H9 (cell line): ENCODE data around the gene RNF213. TPM values are rescaled to one million over a fixed set of nuclear protein-coding genes. Genes with fewer than 3 reads are reported as not detected.

Experiments
- DNase-seq: peaks from one replicate; pipeline ENCODE4 v3.0.0-alpha.2; 2017
- H2AFZ ChIP-seq: one replicate; pipeline ENCODE4 v1.6.1; 2013; ENCODE audit warnings: mild to moderate bottlenecking, low read length, control low read depth, moderate library complexity
- H2AK5ac ChIP-seq: 2 replicates; pipeline ENCODE4 v1.6.1; 2013; ENCODE audit warnings: low read length, control low read depth, mixed read lengths; ENCODE audit not compliant: insufficient read length
- H2BK120ac ChIP-seq: one replicate; pipeline ENCODE4 v1.6.1; 2013; ENCODE audit warnings: low read depth, mild to moderate bottlenecking, low read length, control low read depth, inconsistent platforms; ENCODE audit not compliant: poor library complexity, severe bottlenecking
- H2BK12ac ChIP-seq: 2 replicates; pipeline ENCODE4 v1.6.1; 2013; ENCODE audit warnings: low read length, control low read depth, mixed read lengths, low read depth; ENCODE audit not compliant: insufficient read length
- H2BK15ac ChIP-seq: 2 replicates; pipeline ENCODE4 v1.6.1; 2013; ENCODE audit warnings: low read depth, low read length, control low read depth
- H2BK20ac ChIP-seq: one replicate; pipeline ENCODE4 v1.6.1; 2013; ENCODE audit warnings: low read depth, mild to moderate bottlenecking, low read length, control low read depth, inconsistent platforms; ENCODE audit not compliant: poor library complexity, severe bottlenecking
- H2BK5ac ChIP-seq: 2 replicates; pipeline ENCODE4 v1.6.1; 2013; ENCODE audit warnings: low read length, control low read depth, mixed read lengths; ENCODE audit not compliant: insufficient read length
- H3K14ac ChIP-seq: 2 replicates; pipeline ENCODE4 v1.6.1; 2013; ENCODE audit warnings: low read length, control low read depth; ENCODE audit not compliant: insufficient read depth
- H3K18ac ChIP-seq: 2 replicates; pipeline ENCODE4 v1.6.1; 2013; ENCODE audit warnings: low read depth, mild to moderate bottlenecking, mixed read lengths, low read length, control low read depth; ENCODE audit not compliant: insufficient read length
- H3K23ac ChIP-seq: 2 replicates; pipeline ENCODE4 v1.6.1; 2013; ENCODE audit warnings: low read length, control low read depth, mixed read lengths, low read depth; ENCODE audit not compliant: insufficient read length
- H3K23me2 ChIP-seq: 2 replicates; pipeline ENCODE4 v1.6.1; 2013; ENCODE audit warnings: low read depth, mild to moderate bottlenecking, mixed read lengths, low read length, control low read depth; ENCODE audit not compliant: insufficient read length, poor library complexity, severe bottlenecking
- H3K27ac ChIP-seq: 2 replicates; pipeline ENCODE4 v1.5.1; 2013; ENCODE audit warnings: low read length, control low read depth, mixed read lengths, low read depth; ENCODE audit not compliant: insufficient read length
- H3K27me3 ChIP-seq: 2 replicates; pipeline ENCODE4 v1.6.1; 2013; ENCODE audit warnings: low read length, control low read depth, inconsistent platforms; ENCODE audit not compliant: insufficient read depth
- H3K4ac ChIP-seq: 2 replicates; pipeline ENCODE4 v1.6.1; 2013; ENCODE audit warnings: low read depth, mild to moderate bottlenecking, control low read depth, inconsistent platforms, low read length, moderate library complexity
- H3K4me1 ChIP-seq: 2 replicates; pipeline ENCODE4 v1.6.1; 2013; ENCODE audit warnings: low read length, control low read depth, inconsistent platforms; ENCODE audit not compliant: insufficient read depth
- H3K4me2 ChIP-seq: 2 replicates; pipeline ENCODE4 v1.6.1; 2013; ENCODE audit warnings: low read length, control low read depth, mixed read lengths; ENCODE audit not compliant: insufficient read length, insufficient read depth
- H3K56ac ChIP-seq: 2 replicates; pipeline ENCODE4 v1.6.1; 2013; ENCODE audit warnings: low read depth, mild to moderate bottlenecking, mixed read lengths, low read length, control low read depth; ENCODE audit not compliant: insufficient read length
- H3K79me1 ChIP-seq: 2 replicates; pipeline ENCODE4 v1.6.1; 2013; ENCODE audit warnings: low read depth, mild to moderate bottlenecking, moderate library complexity, low read length, control low read depth, inconsistent platforms; ENCODE audit not compliant: insufficient read depth, poor library complexity, severe bottlenecking
- H3K79me2 ChIP-seq: 2 replicates; pipeline ENCODE4 v1.6.1; 2013; ENCODE audit warnings: low read length, control low read depth, inconsistent platforms; ENCODE audit not compliant: insufficient read depth
- H3K9ac ChIP-seq: 2 replicates; pipeline ENCODE4 v1.6.1; 2013; ENCODE audit warnings: low read length, control low read depth, mixed read lengths; ENCODE audit not compliant: insufficient read length; ENCODE audit errors: extremely low read depth
- H3K9me3 ChIP-seq: one replicate; pipeline ENCODE4 v1.6.1; 2013; ENCODE audit warnings: low read depth, low read length, inconsistent platforms; ENCODE audit not compliant: control insufficient read depth
- H3T11ph ChIP-seq: one replicate; pipeline ENCODE4 v1.6.1; 2013; ENCODE audit warnings: mild to moderate bottlenecking, low read length, control low read depth, inconsistent platforms
- H4K20me1 ChIP-seq: one replicate; pipeline ENCODE4 v1.6.1; 2013; ENCODE audit not compliant: control insufficient read depth, insufficient read length, insufficient read depth
- H4K5ac ChIP-seq: 2 replicates; pipeline ENCODE4 v1.6.1; 2013; ENCODE audit warnings: low read depth, mild to moderate bottlenecking, mixed read lengths, low read length, control low read depth; ENCODE audit not compliant: insufficient read length
- H4K8ac ChIP-seq: replicated peaks from 2 replicates; pipeline ENCODE4 v1.6.1; 2013; ENCODE audit warnings: low read length, control low read depth, mixed read lengths, low read depth; ENCODE audit not compliant: insufficient read length
- H4K91ac ChIP-seq: 2 replicates; pipeline ENCODE4 v1.6.1; 2013; ENCODE audit warnings: low read depth, mild to moderate bottlenecking, moderate library complexity, mixed read lengths, low read length, control low read depth; ENCODE audit not compliant: insufficient read length
- H3K27ac Mint-ChIP-seq, 3 experiments: 2 replicates in 2 of 3; 3 replicates in 1 of 3; pipeline ENCODE4 v1.8.0; 2020 to 2021; ENCODE audit warnings: mixed read lengths in 3 of 3, mild to moderate bottlenecking in 1 of 3, moderate library complexity in 1 of 3
- H3K27me3 Mint-ChIP-seq: 2 replicates; pipeline ENCODE4 v1.8.0; 2021; ENCODE audit warnings: low read depth, mild to moderate bottlenecking, moderate library complexity, mixed read lengths
- H3K36me3 Mint-ChIP-seq, 3 experiments: 2 replicates in 2 of 3; 3 replicates in 1 of 3; pipeline ENCODE4 v1.8.0; 2020 to 2021; ENCODE audit warnings: low read depth in 3 of 3, mixed read lengths in 3 of 3; ENCODE audit not compliant: insufficient read depth in 1 of 3
- H3K4me1 Mint-ChIP-seq, 2 experiments: 2 replicates each; pipeline ENCODE4 v1.8.0; 2020; ENCODE audit warnings: mixed read lengths in 2 of 2
- H3K4me3 Mint-ChIP-seq, 2 experiments: 2 replicates in 1 of 2; 3 replicates in 1 of 2; pipeline ENCODE4 v1.8.0; 2020 to 2021; ENCODE audit warnings: mild to moderate bottlenecking in 2 of 2, mixed read lengths in 2 of 2, moderate library complexity in 1 of 2
- H3K9me3 Mint-ChIP-seq, 2 experiments: 2 replicates in 1 of 2; 3 replicates in 1 of 2; pipeline ENCODE4 v1.8.0; 2020; ENCODE audit warnings: mild to moderate bottlenecking in 2 of 2, mixed read lengths in 2 of 2, moderate library complexity in 1 of 2
- CTCF ChIP-seq: fragments of 200-600 bp; sonication (generic); conservative IDR thresholded peaks from 3 replicates; pipeline ENCODE4 v1.8.0; 2021; ENCODE audit warnings: antibody characterized with exemption, mild to moderate bottlenecking
- WGBS: extraction: QIAGEN DNeasy Blood & Tissue Kit; methylation state at CpG from one replicate; pipeline ENCODE4 v1.1.7; 2013; ENCODE audit warnings: missing lambda C conversion rate, low lambda C conversion rate, mixed read lengths; ENCODE audit not compliant: insufficient read length; ENCODE audit errors: extremely low coverage; 5-methylcytosine and 5-hydroxymethylcytosine counted together
- total RNA-seq: library from RNA; stranded (reverse); gene quantifications from 2 replicates; pipeline ENCODE4 v1.2.1, GENCODE V29; 2021

The RNF213 gene
- total RNA-seq, 1 experiment from 2014 or later: 34.3 TPM

GRCh38 chr17:80358861-80359260 is 98.2 kb downstream of the RNF213 start:
- no peak overlapping the region; a peak in 1 of 5 replicates for H3K4me3 Mint-ChIP-seq
- H3K23me2 ChIP-seq: no peaks in the 10 kb centered on the region
- WGBS: no CpG with 5 or more reads among the region's 11 CpGs
- H4K5ac ChIP-seq: no peak overlapping the region
- no peaks in the 10 kb centered on the region for H3K27me3 Mint-ChIP-seq
- H3K4me2 ChIP-seq: no peak overlapping the region
- no peaks in the 10 kb centered on the region for H3K9me3 Mint-ChIP-seq
- H3K79me1 ChIP-seq: no peaks in the 10 kb centered on the region
- H3K4ac ChIP-seq: no peak overlapping the region
- H3K27me3 ChIP-seq: no peaks in the 10 kb centered on the region
- H2BK15ac ChIP-seq: no peak overlapping the region
- H3K14ac ChIP-seq: no peak overlapping the region
- H3K4me1 Mint-ChIP-seq: no peaks in the 10 kb centered on the region
- H4K8ac ChIP-seq: no peak overlapping the region
- H3K23ac ChIP-seq: no peak overlapping the region
- no peak overlapping the region for H4K91ac ChIP-seq
- TF ChIP-seq CTCF: no peak
- no peak overlapping the region for H2BK20ac ChIP-seq
- H3K36me3 Mint-ChIP-seq: peaks cover 33 to 74% (median 57%) of the 10 kb centered on the region in 3 experiments
- no peak overlapping the region for H2BK5ac ChIP-seq
- H3K9me3 ChIP-seq: no peaks in the 10 kb centered on the region
- no peak overlapping the region for H3K27ac ChIP-seq
- H3K56ac ChIP-seq: no peak overlapping the region
- H3K79me2 ChIP-seq: no peaks in the 10 kb centered on the region
- no peak overlapping the region for H3K9ac ChIP-seq
- H2AFZ ChIP-seq: no peak overlapping the region
- H2BK12ac ChIP-seq: no peak overlapping the region
- no peak overlapping the region for H3K18ac ChIP-seq
- no peak overlapping the region for H2AK5ac ChIP-seq
- no peak overlapping the region for H3T11ph ChIP-seq
- no peak overlapping the region for H3K27ac Mint-ChIP-seq
- H4K20me1 ChIP-seq: no peaks in the 10 kb centered on the region
- no peak overlapping the region for H2BK120ac ChIP-seq
- DNase-seq: no peak
- H3K4me1 ChIP-seq: no peaks in the 10 kb centered on the region
